ENCODE results near the gene KCNC1.

DNA sequence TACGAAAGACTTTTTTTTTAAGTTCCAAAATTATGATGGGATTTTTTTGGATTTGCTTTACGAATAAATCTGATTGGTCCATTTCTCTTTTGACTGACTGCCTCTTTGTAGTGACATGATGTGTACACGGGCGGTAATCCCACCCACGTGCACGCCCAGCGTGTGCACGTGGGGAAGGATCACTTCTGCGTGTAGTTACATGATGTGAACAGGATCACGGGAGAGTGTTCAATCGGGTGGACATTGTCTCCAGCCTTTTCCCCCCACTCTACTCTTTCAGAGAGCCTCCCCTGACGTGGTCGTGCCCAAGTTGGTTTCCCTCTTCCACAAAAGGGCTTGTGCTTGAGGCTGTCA, 43.1 kb downstream of the KCNC1 start:
- no peak for TF ChIP-seq CTCF (IDR thresholded peaks at IDR 0.05)
- no peak for TF ChIP-seq POLR2A (IDR thresholded peaks at IDR 0.05)
